Measurements from ENCODE around the gene SELENOM. TPM values are rescaled to one million over a fixed set of nuclear protein-coding genes. Genes with fewer than 3 reads are reported as not detected.
"Not testable (repeated sequence)": the region's sequence is repeated elsewhere in the genome, so short reads cannot be mapped to it uniquely, and the experiment has no call there.

The SELENOM gene
- total RNA-seq, 1 experiment from 2014 or later: 0.24 TPM

GRCh38 chr22:31104869-31105268, 2.5 kb downstream of the SELENOM start:
- H3K9me3 ChIP-seq (replicated peaks): no peaks in the 10 kb centered on the region
- no peak overlapping the region for H3K4me3 ChIP-seq
- H3K36me3 ChIP-seq: 0 out of 2 replicates have a peak, but pooled peaks cover 3% of the 10 kb centered on the region
- H3K4me1 ChIP-seq: no peaks in the 10 kb centered on the region
- H3K27ac ChIP-seq: no peak overlapping the region
- H3K27me3 ChIP-seq: no peaks in the 10 kb centered on the region
- DNase-seq: no peak

DNA sequence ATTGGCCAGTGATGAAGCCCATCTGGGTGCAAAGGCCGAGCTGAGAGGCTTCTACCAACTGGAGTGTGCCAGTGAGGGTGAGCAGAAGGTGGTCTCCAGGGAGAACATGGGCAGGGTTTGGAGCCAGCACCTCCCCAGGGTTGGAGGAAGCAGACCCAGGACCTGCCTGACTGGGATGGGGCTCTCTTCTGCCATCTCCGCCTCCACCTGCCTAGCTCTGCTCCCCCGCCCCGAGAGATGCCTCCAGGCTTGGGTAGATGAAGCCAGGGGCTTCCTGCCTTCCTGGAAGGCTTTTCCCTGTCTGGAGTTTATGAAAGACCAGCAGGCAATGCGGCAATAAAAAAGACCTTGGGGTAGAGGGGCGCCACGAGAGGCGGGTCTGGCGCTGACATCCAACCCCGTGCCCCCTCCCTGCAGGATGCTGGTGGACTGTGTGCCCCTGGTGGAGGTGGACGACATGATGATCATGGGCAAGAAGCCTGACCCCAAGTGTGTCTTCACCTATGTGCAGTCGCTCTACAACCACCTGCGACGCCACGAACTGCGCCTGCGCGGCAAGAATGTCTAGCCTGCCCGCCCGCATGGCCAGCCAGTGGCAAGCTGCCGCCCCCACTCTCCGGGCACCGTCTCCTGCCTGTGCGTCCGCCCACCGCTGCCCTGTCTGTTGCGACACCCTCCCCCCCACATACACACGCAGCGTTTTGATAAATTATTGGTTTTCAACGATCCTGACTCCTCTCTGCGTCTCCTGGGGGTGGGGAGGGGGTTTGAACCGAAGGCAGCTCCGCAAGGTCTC, 3.3 kb downstream of the SELENOM start:
- H3K27me3 ChIP-seq: no peaks in the 10 kb centered on the region
- H3K27ac ChIP-seq: no peak overlapping the region
- no peak for DNase-seq
- peaks cover 3% of the 10 kb centered on the region; the same call in 1 of the 2 replicates for H3K36me3 ChIP-seq
- H3K4me1 ChIP-seq: no peaks in the 10 kb centered on the region
- H3K4me3 ChIP-seq: no peak overlapping the region
- H3K9me3 ChIP-seq (replicated peaks): no peaks in the 10 kb centered on the region

- no peak for DNase-seq
- Histone ChIP-seq H3K27ac (no peak overlapping the region), H3K4me3 (no peak overlapping the region), H3K9me3 (replicated peaks) (no peaks in the 10 kb centered on the region), H3K27me3 (no peaks in the 10 kb centered on the region), H3K4me1 (no peaks in the 10 kb centered on the region), H3K36me3 (peaks cover 4% of the 10 kb centered on the region)
These were observed 4.3 kb downstream of the SELENOM start for GRCh38 chr22:31103111-31103510.

- no peaks in the 10 kb centered on the region for H3K27me3 ChIP-seq
- DNase-seq: no peak
- H3K4me3 ChIP-seq: no peak overlapping the region
- H3K4me1 ChIP-seq: no peaks in the 10 kb centered on the region
- H3K36me3 ChIP-seq: peaks cover 10% of the 10 kb centered on the region
- no peaks in the 10 kb centered on the region for H3K9me3 ChIP-seq (replicated peaks)
- no peak overlapping the region for H3K27ac ChIP-seq
These were observed 4.8 kb downstream of the SELENOM start for GRCh38 chr22:31102441-31103081.

DNA sequence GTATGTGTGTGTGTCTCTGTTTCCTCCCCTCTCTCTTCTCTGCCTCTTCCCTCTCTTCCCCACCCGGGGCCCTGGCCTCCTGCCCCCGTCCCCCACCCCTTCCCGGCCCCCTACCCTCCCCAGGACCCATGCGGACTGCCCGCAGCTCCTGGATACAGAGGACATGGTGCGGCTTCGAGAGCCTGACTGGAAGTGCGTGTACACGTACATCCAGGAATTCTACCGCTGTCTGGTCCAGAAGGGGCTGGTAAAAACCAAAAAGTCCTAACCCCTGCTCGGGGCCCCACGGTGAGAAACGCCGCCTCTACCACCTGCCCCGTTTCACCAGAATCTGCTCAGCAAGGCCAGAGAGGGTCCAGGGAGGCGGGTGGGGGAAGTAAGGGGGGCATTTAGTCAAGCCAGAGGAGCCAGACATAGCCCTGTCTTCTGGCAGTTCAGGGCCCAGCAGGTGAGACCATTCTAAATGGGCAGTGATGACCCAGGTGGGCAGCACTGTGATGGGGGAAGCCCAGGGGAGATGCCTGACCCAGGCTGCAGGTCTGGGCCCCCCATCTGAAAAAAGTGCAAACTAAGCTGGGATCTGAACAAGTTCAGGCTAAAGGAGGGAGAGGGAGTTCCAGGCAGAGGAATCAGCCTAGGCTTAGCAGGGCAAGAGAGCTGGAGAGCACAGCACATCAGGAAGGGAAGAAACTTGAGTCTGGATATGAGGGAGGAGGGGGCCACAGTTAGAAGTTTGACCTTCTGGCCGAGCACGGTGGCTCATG, 6.4 kb downstream of the SELENOM start:
- no peaks in the 10 kb centered on the region for H3K27me3 ChIP-seq
- H3K36me3 ChIP-seq: peaks cover 16% of the 10 kb centered on the region
- no peak overlapping the region for H3K4me3 ChIP-seq
- H3K27ac ChIP-seq: no peak overlapping the region
- DNase-seq: no peak
- H3K4me1 ChIP-seq: no peaks in the 10 kb centered on the region
- H3K9me3 ChIP-seq (replicated peaks): no peaks in the 10 kb centered on the region

- no peak overlapping the region for H3K27ac ChIP-seq
- no peak overlapping the region for H3K4me3 ChIP-seq
- peaks cover 18% of the 10 kb centered on the region for H3K36me3 ChIP-seq
- H3K4me1 ChIP-seq: no peaks in the 10 kb centered on the region
- DNase-seq: no peak
- no peaks in the 10 kb centered on the region for H3K27me3 ChIP-seq
- H3K9me3 ChIP-seq (replicated peaks): no peaks in the 10 kb centered on the region
These were observed 7.3 kb downstream of the SELENOM start for GRCh38 chr22:31099841-31100761.

- H3K36me3 ChIP-seq: peaks cover 22% of the 10 kb centered on the region
- no peaks in the 10 kb centered on the region for H3K27me3 ChIP-seq
- H3K4me1 ChIP-seq: no peaks in the 10 kb centered on the region
- DNase-seq: no peak
- H3K27ac ChIP-seq: no peak overlapping the region
- no peaks in the 10 kb centered on the region for H3K9me3 ChIP-seq (replicated peaks)
- H3K4me3 ChIP-seq: no peak overlapping the region
These were observed 8.0 kb downstream of the SELENOM start for GRCh38 chr22:31099386-31099785.

GRCh38 chr22:31098632-31099110, 8.7 kb downstream of the SELENOM start:
- Histone ChIP-seq H3K4me1 (no peaks in the 10 kb centered on the region), H3K27me3 (no peaks in the 10 kb centered on the region), H3K27ac (no peak overlapping the region), H3K36me3 (peaks cover 22% of the 10 kb centered on the region), H3K9me3 (replicated peaks) (no peaks in the 10 kb centered on the region), H3K4me3 (no peak overlapping the region)
- no peak for DNase-seq

- no peak for DNase-seq
- no peaks in the 10 kb centered on the region for H3K4me1 ChIP-seq
- no peaks in the 10 kb centered on the region for H3K27me3 ChIP-seq
- no peak overlapping the region for H3K4me3 ChIP-seq
- no peak overlapping the region for H3K27ac ChIP-seq
- H3K9me3 ChIP-seq (replicated peaks): no peaks in the 10 kb centered on the region
- peaks cover 22% of the 10 kb centered on the region for H3K36me3 ChIP-seq
These were observed 9.3 kb downstream of the SELENOM start for GRCh38 chr22:31097941-31098631.

DNA sequence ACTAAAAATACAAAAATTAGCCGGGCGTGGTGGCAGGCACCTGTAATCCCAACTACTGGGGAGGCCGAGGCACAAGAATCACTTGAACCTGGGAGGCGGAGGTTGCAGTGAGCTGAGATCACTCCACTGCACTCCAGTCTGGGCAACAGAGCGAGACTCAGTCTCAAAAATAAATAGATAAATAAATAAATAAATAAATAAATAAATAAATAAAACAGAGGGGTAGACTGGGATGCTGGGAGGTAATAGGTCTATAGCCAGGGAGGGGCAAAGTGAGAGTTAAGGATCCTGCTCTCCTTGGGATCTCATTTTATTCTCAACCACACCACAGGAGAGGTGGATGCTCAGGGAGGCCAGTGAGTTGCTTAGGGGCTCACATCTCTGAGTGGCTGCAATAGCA, 9.8 kb downstream of the SELENOM start:
- H3K4me3 ChIP-seq; H3K9me3 ChIP-seq (replicated peaks); H3K27ac ChIP-seq; DNase-seq; H3K27me3 ChIP-seq; H3K4me1 ChIP-seq: not testable (repeated sequence)
- peaks cover 28% of the 10 kb centered on the region for H3K36me3 ChIP-seq

DNA sequence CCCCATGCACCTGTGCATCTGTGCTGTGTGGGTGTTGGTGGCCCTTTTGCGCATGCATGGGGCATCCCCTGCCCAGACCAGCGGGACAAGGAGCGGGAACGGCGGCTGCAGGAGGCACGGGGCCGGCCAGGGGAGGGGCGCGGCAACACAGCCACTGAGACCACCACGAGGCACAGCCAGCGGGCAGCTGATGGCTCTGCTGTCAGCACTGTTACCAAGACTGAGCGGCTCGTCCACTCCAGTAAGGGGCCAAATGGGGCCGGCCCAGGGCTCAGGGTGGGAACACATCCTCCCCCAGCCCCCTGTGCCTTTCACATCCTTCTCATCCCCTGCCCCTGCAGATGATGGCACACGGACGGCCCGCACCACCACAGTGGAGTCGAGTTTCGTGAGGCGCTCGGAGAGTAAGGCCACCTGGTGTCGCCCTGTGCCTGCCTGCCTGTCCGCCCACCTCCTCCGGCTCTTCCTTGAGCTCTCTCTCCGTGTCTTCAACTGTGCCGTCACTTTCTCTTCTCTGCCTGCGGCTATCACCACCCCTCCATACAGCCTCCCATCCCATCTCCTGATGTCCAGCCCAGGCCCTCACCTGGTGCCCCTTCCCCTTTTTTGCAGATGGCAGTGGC, 10.6 kb downstream of the SELENOM start:
- DNase-seq: no peak
- Histone ChIP-seq H3K4me1 (no peaks in the 10 kb centered on the region), H3K9me3 (replicated peaks) (no peaks in the 10 kb centered on the region), H3K36me3 (peaks cover 31% of the 10 kb centered on the region), H3K4me3 (no peak overlapping the region), H3K27ac (no peak overlapping the region), H3K27me3 (no peaks in the 10 kb centered on the region)

- H3K4me3 ChIP-seq: no peak overlapping the region
- no peak overlapping the region for H3K27ac ChIP-seq
- H3K9me3 ChIP-seq (replicated peaks): no peaks in the 10 kb centered on the region
- H3K27me3 ChIP-seq: no peaks in the 10 kb centered on the region
- peaks cover 30% of the 10 kb centered on the region for H3K36me3 ChIP-seq
- no peaks in the 10 kb centered on the region for H3K4me1 ChIP-seq
- DNase-seq: no peak
These were observed 11.6 kb downstream of the SELENOM start for GRCh38 chr22:31095637-31096249.

DNA sequence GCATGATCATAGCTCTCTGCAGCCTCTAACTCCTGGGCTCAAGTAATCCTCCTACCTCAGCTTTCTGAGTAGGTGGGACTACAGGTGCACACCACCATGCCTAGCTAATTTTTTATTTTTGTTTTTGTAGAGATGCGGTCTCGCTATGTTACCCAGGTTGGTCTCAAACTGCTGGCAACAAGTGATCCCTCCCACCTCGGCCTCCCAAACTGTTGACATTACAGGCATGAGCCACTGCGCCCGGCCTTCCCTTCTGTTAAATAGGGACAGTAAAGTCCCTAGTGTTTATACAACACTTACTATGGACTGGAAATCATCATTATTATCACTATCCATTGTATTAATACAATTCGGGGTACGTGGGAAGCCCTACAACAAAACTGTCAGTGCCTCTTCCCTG, 12.6 kb downstream of the SELENOM start:
- H3K36me3 ChIP-seq: peaks cover 30% of the 10 kb centered on the region
- H3K4me3 ChIP-seq: no peak overlapping the region
- DNase-seq: no peak
- no peaks in the 10 kb centered on the region for H3K27me3 ChIP-seq
- H3K9me3 ChIP-seq (replicated peaks): no peaks in the 10 kb centered on the region
- no peaks in the 10 kb centered on the region for H3K4me1 ChIP-seq
- no peak overlapping the region for H3K27ac ChIP-seq

Measured in SJCRH30 (cell line).